GM12874 (cell line): ENCODE measurements around the gene TUBGCP2.

ENCODE experiments used
- TF ChIP-seq, protein P1 (sequence below): IDR thresholded peaks from 2 replicates; pipeline ENCODE4 v1.5.1; 2011; ENCODE audit warnings: low read depth, mild to moderate bottlenecking, control low read depth, low read length, moderate library complexity; ENCODE audit not compliant: insufficient read depth

TUBGCP2 gene

DNA sequence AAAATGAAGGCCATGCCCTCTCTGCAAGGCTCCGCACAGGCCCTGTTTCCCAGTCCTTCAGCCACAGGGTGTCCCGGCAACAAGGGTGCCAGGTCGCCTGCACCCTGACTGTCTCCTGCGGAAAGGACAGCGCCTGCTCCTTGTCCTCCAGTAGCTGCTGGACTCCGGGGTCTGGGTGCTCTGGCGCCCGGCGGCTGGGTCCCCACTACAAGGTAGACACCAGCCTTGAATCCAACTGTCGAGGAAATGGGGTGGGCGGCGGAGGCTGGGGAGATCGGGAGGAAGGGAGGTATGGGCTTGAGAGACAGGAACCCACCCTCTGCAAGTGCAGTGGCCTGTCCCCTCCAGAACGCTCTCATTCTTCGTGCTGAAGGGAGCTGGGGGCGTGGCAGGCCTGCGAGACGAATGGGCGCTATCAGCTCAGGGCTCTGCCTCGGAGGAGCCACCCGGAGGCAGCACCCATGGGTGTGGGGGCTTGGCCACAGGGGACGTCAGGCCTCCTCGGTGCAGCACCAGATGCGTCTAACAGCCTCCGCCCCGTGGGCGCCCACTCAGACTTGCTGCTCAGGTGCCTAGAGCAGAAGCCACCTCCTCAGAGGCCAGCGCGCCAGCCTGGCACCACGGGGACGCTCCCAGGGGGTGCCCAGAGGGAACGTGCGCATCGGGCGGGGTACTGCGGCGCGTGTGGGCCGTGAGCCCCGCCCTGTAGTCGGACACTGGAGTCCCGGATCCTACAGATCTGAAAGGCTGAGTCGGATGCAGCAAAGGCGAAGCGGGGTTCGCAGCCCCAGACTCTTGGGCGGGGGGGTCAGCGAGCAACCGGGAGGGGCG, 47.6 kb downstream of the TUBGCP2 start:
- TF ChIP-seq, protein P1, sequence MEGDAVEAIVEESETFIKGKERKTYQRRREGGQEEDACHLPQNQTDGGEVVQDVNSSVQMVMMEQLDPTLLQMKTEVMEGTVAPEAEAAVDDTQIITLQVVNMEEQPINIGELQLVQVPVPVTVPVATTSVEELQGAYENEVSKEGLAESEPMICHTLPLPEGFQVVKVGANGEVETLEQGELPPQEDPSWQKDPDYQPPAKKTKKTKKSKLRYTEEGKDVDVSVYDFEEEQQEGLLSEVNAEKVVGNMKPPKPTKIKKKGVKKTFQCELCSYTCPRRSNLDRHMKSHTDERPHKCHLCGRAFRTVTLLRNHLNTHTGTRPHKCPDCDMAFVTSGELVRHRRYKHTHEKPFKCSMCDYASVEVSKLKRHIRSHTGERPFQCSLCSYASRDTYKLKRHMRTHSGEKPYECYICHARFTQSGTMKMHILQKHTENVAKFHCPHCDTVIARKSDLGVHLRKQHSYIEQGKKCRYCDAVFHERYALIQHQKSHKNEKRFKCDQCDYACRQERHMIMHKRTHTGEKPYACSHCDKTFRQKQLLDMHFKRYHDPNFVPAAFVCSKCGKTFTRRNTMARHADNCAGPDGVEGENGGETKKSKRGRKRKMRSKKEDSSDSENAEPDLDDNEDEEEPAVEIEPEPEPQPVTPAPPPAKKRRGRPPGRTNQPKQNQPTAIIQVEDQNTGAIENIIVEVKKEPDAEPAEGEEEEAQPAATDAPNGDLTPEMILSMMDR, result no peak

DNA sequence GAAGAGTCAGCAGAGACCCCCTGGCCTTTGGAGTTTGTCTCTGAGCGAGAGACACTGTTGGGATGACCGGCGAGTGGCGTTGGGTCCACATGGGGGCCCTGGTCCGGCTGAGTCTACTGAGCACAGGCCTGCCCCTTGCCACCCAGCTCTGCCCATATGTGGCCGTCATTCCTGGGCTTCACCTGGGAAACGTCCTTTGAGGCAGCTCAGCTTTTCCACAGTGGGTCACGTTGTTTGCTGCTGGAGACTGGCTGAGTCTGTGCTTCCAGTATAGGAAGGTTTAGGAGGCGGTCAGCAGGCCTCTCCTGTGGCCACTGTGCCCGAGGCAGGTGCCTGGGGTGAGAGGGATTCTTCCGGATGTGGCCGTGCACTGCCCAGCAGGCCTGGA, 49.1 kb downstream of the TUBGCP2 start:
- TF ChIP-seq, protein P1, result no peak

DNA sequence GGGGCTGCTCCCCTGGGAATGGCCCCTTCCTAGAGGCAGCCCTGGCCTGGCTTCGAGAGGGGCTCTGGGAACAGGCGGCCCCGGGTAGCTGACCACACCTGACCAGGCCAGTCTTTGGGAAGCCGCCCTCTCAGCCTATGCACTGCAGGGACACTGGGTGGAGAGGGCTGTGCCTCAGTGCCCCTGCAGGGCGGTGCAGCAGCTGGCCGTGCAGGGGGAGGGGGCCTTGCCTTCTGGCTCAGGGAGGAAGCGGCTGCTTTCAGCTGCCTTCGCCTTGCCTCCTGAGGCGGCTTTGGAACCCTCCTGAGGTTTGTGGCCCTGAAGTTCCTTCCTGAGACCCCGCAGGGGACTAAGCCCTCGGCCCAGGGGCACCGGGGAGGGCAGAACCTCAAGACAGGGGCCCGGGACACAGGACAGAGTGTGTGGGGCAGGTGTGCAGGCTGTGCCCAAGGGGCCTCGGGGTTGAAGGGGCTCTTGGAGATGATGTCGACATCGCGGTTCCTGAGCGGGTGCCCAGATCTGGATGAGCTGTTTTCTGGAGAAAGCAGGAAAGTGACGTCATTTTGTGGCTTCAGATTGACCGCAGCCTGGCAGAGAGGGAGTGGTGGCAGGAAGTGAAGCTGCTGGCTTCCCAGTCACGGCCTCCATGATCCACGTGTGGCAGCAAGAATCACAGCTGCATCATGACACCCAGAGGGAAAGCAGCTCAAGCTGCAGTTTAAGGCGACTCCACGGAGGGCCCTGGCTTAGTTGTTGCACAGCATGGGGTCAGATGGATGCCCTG, 49.7 kb downstream of the TUBGCP2 start:
- TF ChIP-seq, protein P1, result no peak

DNA sequence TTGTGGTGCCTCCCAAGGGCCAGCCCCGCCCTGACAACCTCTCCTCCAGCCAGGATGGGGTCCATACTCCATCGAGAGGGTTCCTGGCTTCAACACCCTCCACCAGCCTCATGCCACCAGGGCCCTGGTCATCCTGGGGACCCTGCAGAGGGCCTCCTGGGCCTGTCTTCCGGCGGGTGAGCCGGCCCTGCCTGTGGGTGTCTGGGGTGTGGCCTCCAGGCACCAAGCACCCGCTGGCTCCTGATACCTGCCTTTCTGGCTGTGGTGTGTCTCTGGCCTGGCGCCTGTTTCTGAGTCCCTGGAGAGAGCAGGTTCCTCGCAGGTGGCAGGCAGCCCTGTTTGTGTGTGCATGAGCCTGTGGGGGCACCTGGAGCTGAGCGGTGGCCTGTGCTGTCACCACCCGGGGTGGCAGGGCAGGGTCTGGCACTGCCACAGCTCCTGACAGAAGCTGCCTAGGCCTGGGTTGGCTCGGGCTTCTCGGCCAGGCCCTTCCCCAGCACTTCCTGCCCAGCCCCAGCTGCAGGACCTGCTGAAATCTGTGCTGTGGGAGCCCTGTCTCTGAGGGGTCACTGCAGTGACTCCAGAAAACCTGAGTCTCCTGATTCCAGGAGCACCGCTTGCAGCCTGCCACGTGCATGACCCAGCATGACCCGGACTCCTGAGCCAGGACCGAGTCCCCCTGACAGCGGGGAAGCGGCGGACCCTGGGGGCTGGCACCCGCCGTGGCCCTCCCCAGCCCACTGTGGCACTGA, 50.4 kb downstream of the TUBGCP2 start:
- TF ChIP-seq, protein P1, result no peak

DNA sequence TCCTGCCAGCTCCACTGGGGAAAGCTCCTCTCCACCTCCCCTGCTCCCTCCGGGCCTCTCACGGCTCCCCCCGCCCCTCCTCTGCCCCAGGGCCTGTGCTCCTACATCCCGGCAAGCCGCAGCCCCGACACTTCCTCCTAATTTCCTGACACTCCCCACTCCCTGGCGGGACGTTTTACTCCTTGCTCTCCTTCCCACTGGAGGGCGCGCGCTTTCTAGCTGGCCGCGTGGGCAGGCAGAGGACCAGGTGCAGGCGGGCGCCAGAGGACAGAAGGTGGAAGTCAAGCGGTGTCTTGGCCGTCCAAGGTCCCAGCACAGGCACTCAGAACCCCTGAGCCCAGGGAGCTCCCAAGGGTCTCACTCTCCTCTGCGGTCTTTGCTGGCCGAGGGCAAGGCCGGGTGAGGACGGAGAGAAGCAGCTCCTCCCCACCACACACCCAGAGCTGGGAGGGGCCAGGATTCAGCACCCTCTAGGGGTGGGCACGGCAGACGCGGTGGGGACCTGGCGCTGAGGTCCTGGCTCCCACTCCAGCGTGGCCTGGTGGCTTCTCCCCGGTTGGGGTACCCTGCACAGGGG, 51.1 kb downstream of the TUBGCP2 start:
- TF ChIP-seq, protein P1, result 0 out of 2 replicates have a peak, but pooled peaks have one; percentile 10

DNA sequence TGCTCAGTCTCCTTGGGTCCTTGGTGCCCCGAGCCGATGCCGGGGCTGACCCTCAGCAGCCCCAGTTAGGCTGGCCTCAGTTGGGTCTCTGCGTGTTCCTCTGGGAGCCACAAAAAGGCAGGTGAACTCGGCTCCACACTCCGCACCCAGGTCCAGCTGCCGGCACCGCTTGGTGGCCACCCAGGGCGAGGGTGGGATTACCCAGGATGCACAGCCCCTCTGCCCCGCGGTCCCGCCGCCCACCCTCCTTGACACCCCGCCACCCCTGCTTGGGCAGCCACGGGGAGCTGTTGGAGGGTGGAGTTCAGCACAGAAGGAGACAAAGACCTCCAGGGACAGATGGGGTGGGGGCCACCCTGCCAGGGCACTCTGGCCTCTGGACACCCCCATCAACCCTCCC, 53.3 kb downstream of the TUBGCP2 start:
- TF ChIP-seq, protein P1, result no peak
